Psoas muscle (tissue), 8 donors: ENCODE results near the gene CLSTN2. TPM values are rescaled to one million over a fixed set of nuclear protein-coding genes. Genes with fewer than 3 reads are reported as not detected.

Source experiments
- ATAC-seq, 4 donors: fragments of 200-7000 bp; cut with Tn5 transposase; one replicate each; pipeline ENCODE4 v1.9.1; 2020; ENCODE audit warnings: moderate library complexity in 3 of 4, mild to moderate bottlenecking in 2 of 4
- DNase-seq, 2 donors: peaks; one replicate each; pipeline ENCODE4 v3.0.0-alpha.2; 2020
- H3K27ac ChIP-seq: fragments of 200-600 bp; one replicate; pipeline ENCODE4 v1.8.0; 2022
- H3K27me3 ChIP-seq, 3 donors: fragments of 200-600 bp in 1 of 3; one replicate each; pipeline versions ENCODE4 v1.6.1 to v1.8.0; 2013 to 2022; ENCODE audit warnings: low read length in 2 of 3, mild to moderate bottlenecking in 2 of 3, moderate library complexity in 1 of 3; ENCODE audit not compliant: insufficient read depth in 3 of 3
- H3K36me3 ChIP-seq, 2 donors: fragments of 200-600 bp in 1 of 2; one replicate each; pipeline versions ENCODE4 v1.6.1 to v1.8.0; 2013 to 2022; ENCODE audit warnings: low read depth in 1 of 2, mild to moderate bottlenecking in 1 of 2, moderate library complexity in 1 of 2; ENCODE audit not compliant: insufficient read depth in 1 of 2
- H3K4me1 ChIP-seq: fragments of 200-600 bp; one replicate; pipeline ENCODE4 v1.8.0; 2022
- H3K4me3 ChIP-seq: fragments of 200-600 bp; one replicate; pipeline ENCODE4 v1.8.0; 2022; ENCODE audit warnings: mild to moderate bottlenecking
- H3K9me3 ChIP-seq: fragments of 200-600 bp; one replicate; pipeline ENCODE4 v1.8.0; 2022
- CTCF ChIP-seq: fragments of 200-600 bp; IDR thresholded peaks from one replicate; pipeline ENCODE4 v1.8.0; 2022; ENCODE audit warnings: antibody characterized with exemption
- WGBS, 3 donors: extraction: QIAGEN DNeasy Blood & Tissue Kit; methylation state at CpG; one replicate each; pipeline versions ENCODE4 v1.1.6 to v1.1.7; 2013; 5-methylcytosine and 5-hydroxymethylcytosine counted together
- intact Hi-C, 2 donors: fragments of 100-400 bp; cut with DNase I; formaldehyde crosslinking; loops; one replicate each; pipeline versions ENCODE4 v1.11.0 to v1.14.2; 2022
- polyA plus RNA-seq, 3 donors: library from polyadenylated mRNA; stranded (reverse); fragments of 200-250 nt; gene quantifications; one replicate each; pipeline ENCODE4 v1.2.3, GENCODE V29; 2013
- total RNA-seq, 4 donors: library from RNA; stranded (reverse); fragmentation: NEBNext Ultra II Directional in 2 of 4; extraction: Animal tissue kit (Norgen Biotek cat#: 25700) in 2 of 4; gene quantifications; one replicate each; pipeline versions ENCODE4 v1.2.1 to v1.2.4, GENCODE V29; 2021 to 2023
- donor health status: healthy with polysubstance abuse.
- donor health status: DM: no; HTN: no; CAD: no; lungs with moderate emphysema.
- donor health status: Bipolar disorder and iron deficiency.
- donor health status: healthy.
- donor health status: DM: yes; HTN: yes; CAD: no.
- donor health status: DM: no; HTN: no; CAD: no.
- donor health status: DM: no; HTN: no; CAD: no.
- donor health status: DM: yes; HTN: yes; CAD: no.

Gene CLSTN2
- total and polyA plus RNA-seq, 7 donors, result 0.24 to 5.0 (median 1.5) TPM

DNA sequence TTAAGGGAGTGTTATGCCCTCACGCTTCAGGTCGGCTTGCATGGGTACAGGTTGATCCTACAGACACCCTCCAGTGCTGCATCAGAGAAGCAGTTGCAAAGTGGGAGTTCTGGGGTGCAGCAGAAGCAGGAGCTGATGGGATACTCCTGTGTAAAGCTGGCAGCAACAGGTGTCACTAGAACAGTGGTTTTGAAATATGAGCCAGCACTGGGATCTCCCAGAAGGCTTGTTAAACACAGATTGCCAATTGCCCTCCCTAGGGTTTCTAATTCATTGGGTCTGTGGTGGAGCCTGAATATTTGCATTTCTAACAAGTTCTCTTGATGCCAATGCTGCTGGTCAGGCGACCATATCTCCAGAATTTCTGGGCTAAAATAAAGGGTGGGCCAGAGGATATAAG, 350.4 kb downstream of the CLSTN2 start:
- Histone ChIP-seq H3K4me1 (peaks cover 3% of the 10 kb centered on the region), H3K9me3 (no peaks in the 10 kb centered on the region), H3K27ac (no peak overlapping the region), H3K36me3 (no peaks in the 10 kb centered on the region), H3K27me3 (no peaks in the 10 kb centered on the region), H3K4me3 (no peak overlapping the region)
- intact Hi-C loops, result no loop called here
- no peak for TF ChIP-seq CTCF
- peak in 2 of 4 donors; percentile 35 to 52 for ATAC-seq
- 29 to 53% (median 33%) methylated on average over 3 of the region's 3 CpGs for WGBS, 3 donors
- DNase-seq, result no peak

GRCh38 chr3:140288595-140288994, 353.6 kb downstream of the CLSTN2 start:
- Histone ChIP-seq H3K27me3 (no peaks in the 10 kb centered on the region), H3K36me3 (no peaks in the 10 kb centered on the region), H3K4me1 (peaks cover 3% of the 10 kb centered on the region), H3K4me3 (no peak overlapping the region), H3K9me3 (no peaks in the 10 kb centered on the region), H3K27ac (no peak overlapping the region)
- no peak for TF ChIP-seq CTCF
- 26 to 55% (median 48%) methylated on average over 1 of the region's 1 CpG for WGBS, 3 donors
- intact Hi-C loops, result no loop called here
- no peak for DNase-seq
- no peak for ATAC-seq

DNA sequence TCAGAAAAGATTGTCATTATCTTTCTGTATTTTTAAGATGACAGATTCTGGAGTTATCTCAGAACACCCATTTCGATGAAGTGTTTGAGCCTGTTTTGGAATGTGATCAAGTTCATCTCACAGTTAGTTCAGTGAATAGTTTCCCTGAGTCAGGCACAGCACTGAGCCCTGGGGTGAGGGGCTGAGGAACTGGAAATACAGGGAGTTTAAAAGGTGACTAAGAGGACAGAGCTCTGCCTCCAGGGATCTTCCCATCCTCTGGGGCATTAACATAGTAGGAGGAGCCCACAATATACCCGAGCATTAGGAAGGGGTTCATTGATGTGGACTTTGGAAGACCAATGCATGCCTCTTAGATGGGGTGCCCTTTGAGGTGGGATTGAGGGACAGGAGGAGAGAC, 355.1 kb downstream of the CLSTN2 start:
- no peaks in the 10 kb centered on the region for H3K9me3 ChIP-seq
- H3K27me3 ChIP-seq, result no peaks in the 10 kb centered on the region
- no peaks in the 10 kb centered on the region for H3K36me3 ChIP-seq
- H3K4me3 ChIP-seq, result no peak overlapping the region
- WGBS, 3 donors, result 72 to 84% (median 75%) methylated on average over 2 of the region's 2 CpGs
- H3K4me1 ChIP-seq, result peaks cover 3% of the 10 kb centered on the region
- intact Hi-C loops, result loop anchor here in 1 of 2 donors (10.0 kb wide), 1 partner anchor 575 kb away; no protein-coding TSS in a partner anchor
- ATAC-seq (no peak), DNase-seq (no peak)
- no peak overlapping the region for H3K27ac ChIP-seq
- TF ChIP-seq CTCF, result no peak

- ATAC-seq (peak in 2 of 4 donors; percentile 47 to 49), DNase-seq (no peak)
- 66 to 81% (median 75%) methylated on average over 2 of the region's 2 CpGs for WGBS, 3 donors
- Histone ChIP-seq H3K27me3 (no peaks in the 10 kb centered on the region), H3K4me1 (no peaks in the 10 kb centered on the region), H3K36me3 (no peaks in the 10 kb centered on the region), H3K4me3 (no peak overlapping the region), H3K27ac (no peak overlapping the region), H3K9me3 (no peaks in the 10 kb centered on the region)
- intact Hi-C loops, result loop anchor here in 1 of 2 donors (10.0 kb wide), 1 partner anchor 573 kb away; no protein-coding TSS in a partner anchor
- no peak for TF ChIP-seq CTCF
Observed at GRCh38 chr3:140292170-140292569, 357.2 kb downstream of the CLSTN2 start.

- TF ChIP-seq CTCF, result no peak
- Histone ChIP-seq H3K36me3 (no peaks in the 10 kb centered on the region), H3K27me3 (no peaks in the 10 kb centered on the region), H3K4me3 (no peak overlapping the region), H3K27ac (no peak overlapping the region), H3K9me3 (no peaks in the 10 kb centered on the region), H3K4me1 (no peaks in the 10 kb centered on the region)
- intact Hi-C loops, result loop anchor here in 1 of 2 donors (10.0 kb wide), 1 partner anchor 572 kb away; no protein-coding TSS in a partner anchor
- 51 to 57% (median 54%) methylated on average over 4 of the region's 4 CpGs for WGBS, 3 donors
- peak; percentile 78 to 79 for DNase-seq
- peak in 3 of 4 donors; percentile 21 to 66 (median 64) for ATAC-seq
Observed at GRCh38 chr3:140292684-140293083, 357.7 kb downstream of the CLSTN2 start.
